ENCODE results near the gene CXCL11.

CXCL11 gene

DNA sequence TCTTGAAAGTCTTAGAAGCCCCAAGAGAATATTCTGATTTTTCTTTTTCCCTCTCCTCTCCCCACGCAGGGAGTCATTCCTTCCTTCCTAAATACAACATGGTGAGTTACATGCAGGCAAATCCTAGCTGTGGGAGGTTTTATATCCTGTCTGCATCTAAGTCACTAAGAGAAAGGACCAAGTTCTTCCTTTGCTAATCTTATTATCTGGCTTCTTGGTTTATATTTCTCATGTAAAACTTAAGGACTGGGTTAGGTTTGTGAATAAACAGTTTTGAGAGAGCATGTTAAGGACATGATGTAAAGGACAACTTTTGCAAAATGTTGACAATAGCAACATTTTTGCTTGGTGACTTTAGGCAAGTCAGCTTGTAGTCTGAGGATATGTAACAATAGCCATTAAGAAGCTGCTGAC is 23.5 kb downstream of the CXCL11 start:
- no peak for DNase-seq
- ChIA-PET CTCF (no interaction called here), POLR2A (no interaction called here)
- Histone ChIP-seq H3K27ac (ENCODE audit: insufficient read depth in 1 of 2, low read depth in 1 of 2, low read length in 2 of 2, poor library complexity in 1 of 2, severe bottlenecking in 2 of 2) (no peak overlapping the region), H3K36me3 (ENCODE audit: control insufficient read depth in 4 of 4, insufficient read depth in 4 of 4, low read length in 3 of 4) (no peaks in the 10 kb centered on the region), H3K9me3 (ENCODE audit: control extremely low read depth in 1 of 5, control insufficient read depth in 4 of 5, insufficient read depth in 2 of 5, low read depth in 1 of 5, low read length in 4 of 5) (no peaks in the 10 kb centered on the region), H3K4me3 (ENCODE audit: control insufficient read depth in 1 of 7, extremely low read depth in 1 of 7, insufficient read depth in 4 of 7, low read depth in 2 of 7, low read length in 6 of 7) (no peak overlapping the region), H3K27me3 (replicated peaks in 2 of 5; ENCODE audit: control insufficient read depth in 4 of 5, insufficient read depth in 5 of 5, low read length in 4 of 5) (no peaks in the 10 kb centered on the region), H3K4me1 (ENCODE audit: control extremely low read depth in 1 of 4, control insufficient read depth in 4 of 4, insufficient read depth in 4 of 4, low read length in 3 of 4) (peaks cover 0 to 12% (median 2%) of the 10 kb centered on the region in 4 experiments)
- WGBS (ENCODE audit: insufficient coverage): no CpG with 5 or more reads among the region's 1 CpG

DNA sequence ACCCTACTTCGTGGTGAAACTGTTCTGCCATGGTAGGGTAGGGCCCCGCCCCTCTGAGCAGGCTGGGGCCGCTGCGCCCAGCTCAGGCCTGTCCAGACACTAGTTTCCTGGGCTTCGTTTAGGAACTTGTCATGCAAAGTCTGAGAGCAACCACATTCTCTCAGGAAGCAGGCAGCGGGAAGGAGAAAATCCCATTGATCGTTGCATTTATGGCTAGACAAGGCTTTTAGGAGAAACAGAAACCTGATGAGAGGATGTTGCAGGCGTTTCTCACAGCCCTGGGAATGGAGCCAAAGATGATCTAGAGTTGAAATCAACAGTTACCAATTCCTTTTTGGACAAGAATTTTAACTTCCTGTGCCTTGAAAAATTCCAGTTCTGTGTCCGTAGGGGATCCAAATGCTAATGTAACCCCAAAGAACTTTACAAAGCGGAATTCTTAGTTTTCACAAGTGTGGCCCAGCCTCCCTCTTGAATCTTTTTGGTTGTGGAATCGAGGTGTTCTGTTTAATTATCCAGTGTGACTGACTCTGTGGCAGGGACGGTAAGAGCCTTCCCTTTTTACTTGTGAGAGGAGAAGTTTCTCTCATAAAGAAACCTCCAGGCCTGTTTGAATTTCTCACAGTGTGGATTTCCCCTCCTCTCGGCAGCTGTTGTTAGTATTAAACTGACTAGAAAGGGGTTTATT is 24.0 kb downstream of the CXCL11 start:
- ChIA-PET POLR2A (no interaction called here), CTCF (no interaction called here)
- DNase-seq: peak in 2 of 3 donors; percentile 22 to 51
- WGBS (ENCODE audit: insufficient coverage): 75% methylated on average over 12 of the region's 13 CpGs
- no peaks in the 10 kb centered on the region for H3K9me3 ChIP-seq (ENCODE audit: control extremely low read depth in 1 of 5, control insufficient read depth in 4 of 5, insufficient read depth in 2 of 5, low read depth in 1 of 5, low read length in 4 of 5)
- no peaks in the 10 kb centered on the region for H3K36me3 ChIP-seq (ENCODE audit: control insufficient read depth in 4 of 4, insufficient read depth in 4 of 4, low read length in 3 of 4)
- H3K4me3 ChIP-seq (ENCODE audit: control insufficient read depth in 1 of 7, extremely low read depth in 1 of 7, insufficient read depth in 4 of 7, low read depth in 2 of 7, low read length in 6 of 7): no peak overlapping the region
- H3K27me3 ChIP-seq (replicated peaks in 2 of 5; ENCODE audit: control insufficient read depth in 4 of 5, insufficient read depth in 5 of 5, low read length in 4 of 5): no peaks in the 10 kb centered on the region
- H3K4me1 ChIP-seq (ENCODE audit: control extremely low read depth in 1 of 4, control insufficient read depth in 4 of 4, insufficient read depth in 4 of 4, low read length in 3 of 4): peaks cover 0 to 12% (median 2%) of the 10 kb centered on the region in 4 experiments
- no peak overlapping the region for H3K27ac ChIP-seq (ENCODE audit: insufficient read depth in 1 of 2, low read depth in 1 of 2, low read length in 2 of 2, poor library complexity in 1 of 2, severe bottlenecking in 2 of 2)

DNA sequence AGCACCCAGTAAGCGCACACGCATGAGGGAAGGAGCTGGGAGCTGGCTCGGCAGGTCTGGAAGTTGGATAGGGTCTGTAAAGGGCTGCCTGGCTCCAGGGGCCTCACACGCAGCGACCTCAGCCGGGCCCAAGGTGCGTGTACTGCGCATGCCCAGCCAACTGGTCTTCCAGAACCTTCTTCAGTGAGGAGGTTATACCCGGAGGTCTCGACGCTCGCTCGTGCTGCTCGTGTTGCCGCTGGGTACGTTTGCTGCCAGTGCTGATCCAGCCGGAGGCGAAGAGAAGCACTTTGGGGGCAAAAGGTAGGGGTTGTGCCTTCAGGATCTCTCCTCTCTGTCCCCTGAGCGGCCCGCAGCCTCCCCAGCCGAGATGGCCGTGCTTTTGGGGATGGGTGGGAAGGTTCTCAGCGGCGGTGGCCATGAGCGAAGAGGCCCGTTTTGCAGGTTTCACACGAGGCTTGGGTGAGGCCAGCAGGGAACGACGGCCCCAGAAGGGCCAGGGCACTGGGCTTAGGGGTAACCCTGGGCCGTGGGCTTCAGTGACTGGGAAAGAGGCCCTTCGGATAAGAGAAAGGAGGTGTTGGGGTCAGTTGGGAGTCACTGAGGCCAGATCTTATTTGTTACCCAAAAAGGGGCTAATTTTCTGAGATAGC is 24.7 kb downstream of the CXCL11 start:
- CTCF ChIA-PET: no interaction called here
- Histone ChIP-seq H3K4me3 (ENCODE audit: control insufficient read depth in 1 of 7, extremely low read depth in 1 of 7, insufficient read depth in 4 of 7, low read depth in 2 of 7, low read length in 6 of 7) (no peak overlapping the region), H3K27me3 (replicated peaks in 2 of 5; ENCODE audit: control insufficient read depth in 4 of 5, insufficient read depth in 5 of 5, low read length in 4 of 5) (no peaks in the 10 kb centered on the region), H3K4me1 (ENCODE audit: control extremely low read depth in 1 of 4, control insufficient read depth in 4 of 4, insufficient read depth in 4 of 4, low read length in 3 of 4) (peaks cover 0 to 12% (median 2%) of the 10 kb centered on the region in 4 experiments), H3K36me3 (ENCODE audit: control insufficient read depth in 4 of 4, insufficient read depth in 4 of 4, low read length in 3 of 4) (no peaks in the 10 kb centered on the region), H3K27ac (ENCODE audit: insufficient read depth in 1 of 2, low read depth in 1 of 2, low read length in 2 of 2, poor library complexity in 1 of 2, severe bottlenecking in 2 of 2) (no peak overlapping the region), H3K9me3 (ENCODE audit: control extremely low read depth in 1 of 5, control insufficient read depth in 4 of 5, insufficient read depth in 2 of 5, low read depth in 1 of 5, low read length in 4 of 5) (no peaks in the 10 kb centered on the region)
- WGBS (ENCODE audit: insufficient coverage): 99% methylated on average over 31 of the region's 31 CpGs
- POLR2A ChIA-PET: interaction anchor here (0.5 kb wide), 1 partner anchor 102 kb away, joined by 4 read pairs; no protein-coding TSS in a partner anchor
- DNase-seq: no peak

DNA sequence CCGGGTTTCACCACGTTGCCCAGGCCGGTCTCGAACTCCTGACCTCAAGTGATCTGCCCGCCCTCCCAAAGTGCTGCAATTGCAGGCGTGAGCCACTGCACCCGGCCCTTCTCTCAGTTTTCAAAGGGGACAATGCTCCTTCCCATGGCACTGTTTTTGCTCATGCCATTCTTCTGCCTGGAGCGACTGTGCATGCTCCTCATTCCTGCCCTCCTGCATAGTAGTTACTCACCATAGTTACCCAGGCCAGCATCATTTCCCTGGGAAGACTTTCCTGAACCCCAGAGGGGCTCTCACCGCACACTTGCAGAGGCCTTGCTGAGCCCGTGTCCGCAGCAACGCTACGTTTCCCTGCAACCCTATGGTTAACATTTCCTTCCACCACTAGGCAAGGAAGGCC is 25.3 kb downstream of the CXCL11 start:
- no peaks in the 10 kb centered on the region for H3K36me3 ChIP-seq (ENCODE audit: control insufficient read depth in 4 of 4, insufficient read depth in 4 of 4, low read length in 3 of 4)
- H3K27ac ChIP-seq (ENCODE audit: insufficient read depth in 1 of 2, low read depth in 1 of 2, low read length in 2 of 2, poor library complexity in 1 of 2, severe bottlenecking in 2 of 2): no peak overlapping the region
- ChIA-PET CTCF (interaction anchor here (0.9 to 1.1 kb wide), 3 partner anchors 14 to 20 kb away, joined by 3 to 4 read pairs (median 3); partner anchors contain the start of gene SDAD1), POLR2A (interaction anchor here (0.6 kb wide), 1 partner anchor 9 kb away, joined by 3 read pairs; no protein-coding TSS in a partner anchor)
- H3K4me3 ChIP-seq (ENCODE audit: control insufficient read depth in 1 of 7, extremely low read depth in 1 of 7, insufficient read depth in 4 of 7, low read depth in 2 of 7, low read length in 6 of 7): no peak overlapping the region
- over 99% methylated on average over 13 of the region's 13 CpGs for WGBS (ENCODE audit: insufficient coverage)
- peaks cover 0 to 11% (median 2%) of the 10 kb centered on the region in 4 experiments for H3K4me1 ChIP-seq (ENCODE audit: control extremely low read depth in 1 of 4, control insufficient read depth in 4 of 4, insufficient read depth in 4 of 4, low read length in 3 of 4)
- no peaks in the 10 kb centered on the region for H3K9me3 ChIP-seq (ENCODE audit: control extremely low read depth in 1 of 5, control insufficient read depth in 4 of 5, insufficient read depth in 2 of 5, low read depth in 1 of 5, low read length in 4 of 5)
- no peaks in the 10 kb centered on the region for H3K27me3 ChIP-seq (replicated peaks in 2 of 5; ENCODE audit: control insufficient read depth in 4 of 5, insufficient read depth in 5 of 5, low read length in 4 of 5)
- DNase-seq: no peak

DNA sequence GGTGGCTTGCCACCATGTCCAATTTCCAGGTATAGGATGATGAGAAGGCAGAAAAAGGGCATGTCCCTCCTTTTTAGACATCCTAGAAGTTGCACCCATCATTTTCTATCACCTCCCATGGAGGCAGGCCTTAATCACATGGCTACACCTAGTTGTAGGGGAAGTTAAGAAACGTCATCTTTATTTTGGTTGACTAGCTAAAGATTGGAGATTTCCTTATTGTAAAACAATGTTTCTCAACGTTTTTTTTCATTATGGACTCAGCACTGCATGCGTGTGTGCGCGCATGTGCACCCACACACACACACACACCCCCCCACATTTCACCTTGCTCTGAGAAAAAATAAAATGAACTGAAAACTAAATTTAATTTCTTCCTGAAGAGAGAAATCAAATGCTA is 26.6 kb downstream of the CXCL11 start:
- DNase-seq: no peak
- Histone ChIP-seq H3K36me3 (ENCODE audit: control insufficient read depth in 4 of 4, insufficient read depth in 4 of 4, low read length in 3 of 4) (no peaks in the 10 kb centered on the region), H3K4me1 (ENCODE audit: control extremely low read depth in 1 of 4, control insufficient read depth in 4 of 4, insufficient read depth in 4 of 4, low read length in 3 of 4) (peaks cover 0 to 4% (median 2%) of the 10 kb centered on the region in 4 experiments), H3K27me3 (replicated peaks in 2 of 5; ENCODE audit: control insufficient read depth in 4 of 5, insufficient read depth in 5 of 5, low read length in 4 of 5) (no peaks in the 10 kb centered on the region), H3K27ac (ENCODE audit: insufficient read depth in 1 of 2, low read depth in 1 of 2, low read length in 2 of 2, poor library complexity in 1 of 2, severe bottlenecking in 2 of 2) (no peak overlapping the region), H3K4me3 (ENCODE audit: control insufficient read depth in 1 of 7, extremely low read depth in 1 of 7, insufficient read depth in 4 of 7, low read depth in 2 of 7, low read length in 6 of 7) (no peak overlapping the region), H3K9me3 (ENCODE audit: control extremely low read depth in 1 of 5, control insufficient read depth in 4 of 5, insufficient read depth in 2 of 5, low read depth in 1 of 5, low read length in 4 of 5) (no peaks in the 10 kb centered on the region)
- POLR2A ChIA-PET: no interaction called here
- CTCF ChIA-PET: interaction anchor here (1.1 to 1.7 kb wide), 2 partner anchors 10 to 13 kb away, joined by 4 read pairs; no protein-coding TSS in a partner anchor
- no CpG with 5 or more reads among the region's 5 CpGs for WGBS (ENCODE audit: insufficient coverage)

DNA sequence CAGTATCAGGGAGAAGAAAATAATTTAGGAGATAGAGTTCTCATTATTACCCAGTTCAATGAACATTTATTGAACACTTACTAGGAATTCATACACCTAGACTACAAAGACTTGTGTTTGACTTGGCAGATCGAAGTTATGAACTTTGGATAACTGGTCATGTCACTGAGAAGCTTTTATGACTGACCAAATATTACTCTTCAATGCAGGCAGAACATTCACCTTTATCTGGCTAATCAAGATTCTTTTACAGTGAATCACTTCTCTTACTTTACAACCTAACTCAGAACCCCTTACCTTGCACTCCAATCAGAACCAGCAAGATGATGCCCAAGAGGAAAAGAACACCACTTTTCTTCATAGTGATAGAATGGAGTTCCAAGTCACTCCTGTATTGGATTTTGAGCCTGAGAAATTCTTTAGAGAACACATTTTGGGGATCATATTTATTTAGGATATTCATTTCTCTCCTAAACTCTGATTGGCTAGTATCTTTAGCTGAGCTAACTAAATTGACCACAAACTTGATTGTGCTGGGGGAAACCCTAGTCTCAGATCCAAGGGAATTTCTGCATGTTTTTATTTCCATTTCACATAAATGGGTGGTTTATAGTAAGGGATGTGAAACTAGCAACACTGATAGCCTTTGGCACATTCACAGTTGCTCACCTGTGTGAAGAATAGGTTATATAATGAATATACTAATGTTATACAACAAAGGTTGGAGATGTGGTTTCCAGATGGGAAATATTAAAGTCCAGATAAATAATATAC is 28.6 kb downstream of the CXCL11 start, which contains the start of gene CXCL9:
Gene CXCL9 (minus strand): TSS at position 421 of the 774 bp plus-strand sequence. CDS start 60 bp downstream, at position 361.
- H3K4me3 ChIP-seq (ENCODE audit: control insufficient read depth in 1 of 7, extremely low read depth in 1 of 7, insufficient read depth in 4 of 7, low read depth in 2 of 7, low read length in 6 of 7): no peak within 1 kb of the TSS
- POLR2A ChIA-PET: no interaction called here
- no peak within 1 kb of the TSS for H3K27ac ChIP-seq (ENCODE audit: insufficient read depth in 1 of 2, low read depth in 1 of 2, low read length in 2 of 2, poor library complexity in 1 of 2, severe bottlenecking in 2 of 2)
- no peaks in the 10 kb centered on the region for H3K27me3 ChIP-seq (replicated peaks in 2 of 5; ENCODE audit: control insufficient read depth in 4 of 5, insufficient read depth in 5 of 5, low read length in 4 of 5)
- DNase-seq: no peak
- peaks cover 0 to 12% (median 2%) of the 10 kb centered on the region in 4 experiments for H3K4me1 ChIP-seq (ENCODE audit: control extremely low read depth in 1 of 4, control insufficient read depth in 4 of 4, insufficient read depth in 4 of 4, low read length in 3 of 4)
- no peaks in the 10 kb centered on the region for H3K9me3 ChIP-seq (ENCODE audit: control extremely low read depth in 1 of 5, control insufficient read depth in 4 of 5, insufficient read depth in 2 of 5, low read depth in 1 of 5, low read length in 4 of 5)
- no peaks in the 10 kb centered on the region for H3K36me3 ChIP-seq (ENCODE audit: control insufficient read depth in 4 of 4, insufficient read depth in 4 of 4, low read length in 3 of 4)
- CTCF ChIA-PET: interaction anchor here (0.8 to 1.4 kb wide), 2 partner anchors 11 kb away, joined by 3 read pairs; no protein-coding TSS in a partner anchor
- 100% methylated on average over 1 of the region's 1 CpG for WGBS (ENCODE audit: insufficient coverage)

Measured in common myeloid progenitor, CD34-positive (primary cell).